GM19239 (cell line): ENCODE data around the gene PRKG1.
"Not testable (repeated sequence)": the region's sequence is repeated elsewhere in the genome, so short reads cannot be mapped to it uniquely, and the experiment has no call there.

ENCODE experiments used
- DNase-seq: peaks from one replicate; pipeline ENCODE4 v3.0.0; 2011; ENCODE audit warnings: low spot score; ENCODE audit not compliant: insufficient read length
- FAIRE-seq: peaks from 2 replicates; lab custom pipeline; 2011; peaks lifted over from hg19 to GRCh38; lab: Jason Lieb, UNC

PRKG1 gene

GRCh38 chr10:51311228-51311627 is 236.9 kb downstream of the PRKG1 start:
- FAIRE-seq (no peak), DNase-seq (no peak)

- DNase-seq = no peak
- no peak for FAIRE-seq
Observed at GRCh38 chr10:51312817-51313216, 238.5 kb downstream of the PRKG1 start.

GRCh38 chr10:51313251-51313650 is 239.0 kb downstream of the PRKG1 start:
- DNase-seq (no peak), FAIRE-seq (no peak)

- FAIRE-seq (no peak), DNase-seq (no peak)
Observed at GRCh38 chr10:51313773-51314478, 239.6 kb downstream of the PRKG1 start.

GRCh38 chr10:51314481-51314880 is 240.2 kb downstream of the PRKG1 start:
- no peak for FAIRE-seq
- no peak for DNase-seq

- DNase-seq (no peak), FAIRE-seq (no peak)
Observed at GRCh38 chr10:51318399-51319172, 244.3 kb downstream of the PRKG1 start.

GRCh38 chr10:51319173-51319435 is 244.8 kb downstream of the PRKG1 start:
- DNase-seq = no peak
- FAIRE-seq = no peak

GRCh38 chr10:51321300-51321699 is 247.0 kb downstream of the PRKG1 start:
- DNase-seq = no peak
- FAIRE-seq = no peak

GRCh38 chr10:51321980-51322379 is 247.7 kb downstream of the PRKG1 start:
- no peak for FAIRE-seq

GRCh38 chr10:51325649-51326048 is 251.4 kb downstream of the PRKG1 start:
- FAIRE-seq (no peak), DNase-seq (no peak)

More at GRCh38 chr10:51321980-51322379, 247.7 kb downstream of the PRKG1 start:
- no peak for DNase-seq

- DNase-seq = no peak
- no peak for FAIRE-seq
Observed at GRCh38 chr10:51326174-51326573, 251.9 kb downstream of the PRKG1 start.

- no peak for FAIRE-seq
- no peak for DNase-seq
Observed at GRCh38 chr10:51327432-51327831, 253.1 kb downstream of the PRKG1 start.

GRCh38 chr10:51340366-51340765 is 266.1 kb downstream of the PRKG1 start:
- no peak for FAIRE-seq
- DNase-seq = no peak

- FAIRE-seq (no peak), DNase-seq (no peak)
Observed at GRCh38 chr10:51340845-51341610, 266.7 kb downstream of the PRKG1 start.

GRCh38 chr10:51341745-51342144 is 267.5 kb downstream of the PRKG1 start:
- DNase-seq, FAIRE-seq: not testable (repeated sequence)

- DNase-seq = no peak
- FAIRE-seq = no peak
Observed at GRCh38 chr10:51342381-51342780, 268.1 kb downstream of the PRKG1 start.

- no peak for DNase-seq
- FAIRE-seq = no peak
Observed at GRCh38 chr10:51343391-51343790, 269.1 kb downstream of the PRKG1 start.

GRCh38 chr10:51344371-51344770 is 270.1 kb downstream of the PRKG1 start:
- DNase-seq (no peak), FAIRE-seq (no peak)

- FAIRE-seq (no peak), DNase-seq (no peak)
Observed at GRCh38 chr10:51348622-51349021, 274.3 kb downstream of the PRKG1 start.

- FAIRE-seq = no peak
- no peak for DNase-seq
Observed at GRCh38 chr10:51357170-51357569, 282.9 kb downstream of the PRKG1 start.

- FAIRE-seq = no peak
- no peak for DNase-seq
Observed at GRCh38 chr10:51358227-51358626, 283.9 kb downstream of the PRKG1 start.
